Activated CD8-positive, alpha-beta memory T cell treated with anti-CD3 and anti-CD28 coated beads for 1 hour (primary cell): ENCODE results near the gene LARP1B.
"Not testable (repeated sequence)": the region's sequence is repeated elsewhere in the genome, so short reads cannot be mapped to it uniquely, and the experiment has no call there.

ENCODE experiments used
- DNase-seq, 2 donors: peaks; one replicate each; pipeline ENCODE4 v3.0.0-alpha.2; 2020; ENCODE audit warnings: low read depth in 1 of 2; ENCODE audit errors: extremely low read depth in 1 of 2

LARP1B gene

DNA sequence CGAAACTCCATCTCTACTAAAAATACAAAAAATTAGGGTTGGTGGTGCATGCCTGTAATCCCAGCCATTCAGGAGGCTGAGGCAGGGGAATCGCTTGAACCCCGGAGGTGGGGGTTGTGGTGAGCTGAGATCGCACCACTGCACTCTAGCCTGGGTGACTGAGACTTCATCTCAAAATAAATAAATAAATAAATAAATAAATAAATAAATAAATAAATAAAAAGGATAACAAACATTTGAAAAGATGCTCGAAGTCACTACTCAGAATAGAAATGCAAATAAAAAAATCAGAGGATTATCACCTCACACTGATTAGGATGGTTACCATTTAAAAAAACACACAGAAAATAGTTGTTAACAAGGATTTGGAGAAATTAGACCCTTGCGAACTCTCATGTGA lies 73.8 kb downstream of the LARP1B start:
- DNase-seq = no peak

DNA sequence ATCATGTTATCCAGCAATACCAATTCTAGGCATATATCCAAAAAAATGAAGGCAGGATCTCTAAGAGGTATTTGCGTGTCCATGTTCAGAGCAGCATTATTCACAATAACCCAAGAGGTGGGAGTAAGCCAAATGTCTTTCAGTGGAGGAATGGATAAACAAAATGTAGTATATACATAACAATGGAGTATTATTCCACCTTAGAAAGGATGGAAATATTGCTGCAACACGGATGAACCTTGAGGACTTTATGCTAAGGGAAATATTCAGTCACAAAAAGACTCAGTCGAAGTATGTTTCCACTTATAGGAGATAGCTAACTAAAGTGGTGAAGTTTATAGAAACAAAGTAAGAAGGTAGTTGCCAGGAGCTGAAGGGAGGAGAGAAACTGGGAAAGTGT lies 74.3 kb downstream of the LARP1B start:
- DNase-seq = no peak

DNA sequence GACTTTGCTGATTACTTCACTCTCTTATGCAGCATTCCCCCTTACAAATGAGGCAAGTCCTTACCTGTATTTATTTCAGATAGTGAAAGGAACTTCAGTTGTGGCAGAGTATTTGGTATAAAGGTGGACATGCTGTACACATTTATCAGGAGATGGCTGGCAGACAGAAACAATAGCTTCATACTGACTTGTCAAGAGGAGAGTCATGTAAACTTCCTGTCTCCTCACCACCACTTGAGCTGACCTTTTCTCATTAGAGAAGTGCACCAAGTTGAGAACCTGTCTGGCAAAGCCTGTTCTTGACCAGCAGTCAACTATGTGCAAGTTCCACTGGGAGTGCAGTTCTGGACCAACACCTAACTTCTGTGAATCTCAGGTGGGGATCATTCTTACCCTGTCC lies 80.8 kb downstream of the LARP1B start:
- no peak for DNase-seq

DNA sequence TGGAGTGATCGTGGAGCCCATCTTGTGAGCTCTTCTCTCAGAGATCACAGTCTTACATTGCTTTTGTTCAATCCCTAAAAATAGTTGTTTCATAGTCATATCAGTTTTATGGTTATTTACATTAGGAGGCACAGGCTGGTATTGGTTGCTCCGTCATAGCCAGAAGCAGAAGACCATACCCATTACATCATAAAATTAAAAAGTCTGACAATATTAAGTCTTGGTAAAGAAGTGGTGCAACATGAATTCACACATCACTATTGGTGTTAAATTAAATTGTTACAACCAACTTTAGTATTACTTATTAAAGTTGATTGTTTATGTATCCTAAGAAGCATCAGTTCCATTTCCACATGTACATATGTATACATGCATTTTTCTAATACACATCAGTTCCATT lies 84.6 kb downstream of the LARP1B start:
- no peak for DNase-seq

DNA sequence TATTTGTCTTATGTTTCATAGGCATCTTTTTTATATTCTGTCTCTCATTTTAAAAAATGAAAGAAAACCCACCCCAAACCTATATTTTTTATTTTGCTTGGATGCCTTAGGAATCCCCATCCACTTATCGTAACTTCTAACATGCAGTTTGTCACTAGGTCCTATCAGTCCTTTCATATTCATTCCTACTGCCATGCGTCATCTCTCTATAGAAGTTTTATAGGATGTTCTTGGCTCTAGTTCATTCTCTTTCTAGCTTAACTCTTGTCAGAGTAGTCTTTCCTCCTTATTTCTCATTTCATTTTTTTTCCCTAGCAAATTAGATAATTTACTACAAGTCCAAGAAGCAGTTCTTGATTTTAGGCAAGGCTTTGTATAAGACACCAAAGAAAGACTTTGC lies 92.7 kb downstream of the LARP1B start:
- no peak for DNase-seq

DNA sequence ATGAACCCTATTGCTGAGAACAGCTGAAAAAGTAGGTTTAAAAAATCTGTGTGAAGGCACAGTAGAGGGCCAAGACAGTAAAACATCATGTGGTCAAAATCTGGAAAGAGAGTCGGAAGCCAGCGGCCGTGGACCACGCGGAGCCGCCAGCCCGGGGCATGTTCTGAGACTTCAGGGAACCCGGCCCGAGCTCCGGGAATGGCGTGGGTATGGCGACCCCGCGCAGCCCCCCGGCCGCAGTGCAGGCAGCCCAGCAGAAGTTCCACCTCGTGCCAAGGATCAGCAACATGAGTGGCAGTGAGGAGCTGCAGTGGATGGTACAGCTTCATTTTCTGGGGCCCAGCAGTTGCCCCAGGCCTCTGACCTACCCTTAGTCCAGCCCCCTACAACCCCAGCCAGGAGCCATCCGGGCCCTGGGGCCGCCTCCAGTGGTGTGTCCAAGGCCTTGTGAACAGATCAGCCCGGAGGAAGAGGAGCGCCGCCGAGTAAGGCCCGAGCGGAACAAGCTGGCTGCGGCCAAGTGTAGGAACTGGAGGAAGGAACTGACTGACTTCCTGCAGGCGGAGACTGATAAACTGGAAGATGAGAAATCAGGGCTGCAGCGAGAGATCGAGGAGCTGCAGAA lies 94.2 kb downstream of the LARP1B start:
- no peak for DNase-seq

GRCh38 chr4:128155874-128156456 lies 94.9 kb downstream of the LARP1B start:
- DNase-seq = no peak

- DNase-seq = not testable (repeated sequence)
Observed at GRCh38 chr4:128156472-128156871, 95.4 kb downstream of the LARP1B start.

DNA sequence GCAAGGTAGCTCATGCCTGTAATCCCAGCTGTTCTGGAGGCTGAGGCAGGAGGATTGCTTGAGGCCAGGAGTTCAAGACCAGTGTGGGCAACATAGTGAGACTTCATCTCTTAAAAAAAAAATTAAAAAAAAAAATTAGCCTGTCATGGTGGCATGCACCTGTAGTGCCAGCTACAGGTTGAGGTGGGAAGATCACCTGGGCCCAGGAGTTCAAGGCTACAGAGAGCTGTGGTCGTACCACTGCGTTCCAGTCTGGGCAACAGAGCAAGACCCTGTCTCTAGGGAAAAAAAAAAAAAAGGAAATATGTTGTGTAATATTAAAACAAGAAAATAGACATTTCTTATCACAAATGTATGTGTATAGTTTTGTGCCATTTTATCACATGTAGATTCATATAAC lies 97.8 kb downstream of the LARP1B start:
- no peak for DNase-seq

- DNase-seq = no peak
Observed at GRCh38 chr4:128159967-128160366, 98.9 kb downstream of the LARP1B start.

DNA sequence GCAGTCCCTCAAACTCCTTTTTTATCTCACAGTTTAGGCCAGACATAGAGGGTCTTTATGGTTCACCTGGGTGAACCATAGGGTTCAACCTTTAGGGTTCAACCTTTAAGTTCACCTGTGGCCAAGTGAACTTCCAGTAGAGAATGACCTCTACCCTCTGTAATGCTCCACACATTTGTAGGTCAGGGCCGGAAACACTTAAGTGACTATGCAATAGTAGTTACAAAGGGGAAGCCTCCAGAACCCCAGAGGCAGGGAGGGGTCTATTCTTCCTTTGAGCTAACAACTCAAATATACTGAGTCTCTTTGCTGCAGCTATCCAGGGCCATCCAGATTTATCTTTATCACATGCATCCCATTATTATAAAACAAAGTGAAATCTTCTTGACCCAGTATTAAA lies 100.0 kb downstream of the LARP1B start:
- no peak for DNase-seq

- no peak for DNase-seq
Observed at GRCh38 chr4:128162434-128162833, 101.3 kb downstream of the LARP1B start.

DNA sequence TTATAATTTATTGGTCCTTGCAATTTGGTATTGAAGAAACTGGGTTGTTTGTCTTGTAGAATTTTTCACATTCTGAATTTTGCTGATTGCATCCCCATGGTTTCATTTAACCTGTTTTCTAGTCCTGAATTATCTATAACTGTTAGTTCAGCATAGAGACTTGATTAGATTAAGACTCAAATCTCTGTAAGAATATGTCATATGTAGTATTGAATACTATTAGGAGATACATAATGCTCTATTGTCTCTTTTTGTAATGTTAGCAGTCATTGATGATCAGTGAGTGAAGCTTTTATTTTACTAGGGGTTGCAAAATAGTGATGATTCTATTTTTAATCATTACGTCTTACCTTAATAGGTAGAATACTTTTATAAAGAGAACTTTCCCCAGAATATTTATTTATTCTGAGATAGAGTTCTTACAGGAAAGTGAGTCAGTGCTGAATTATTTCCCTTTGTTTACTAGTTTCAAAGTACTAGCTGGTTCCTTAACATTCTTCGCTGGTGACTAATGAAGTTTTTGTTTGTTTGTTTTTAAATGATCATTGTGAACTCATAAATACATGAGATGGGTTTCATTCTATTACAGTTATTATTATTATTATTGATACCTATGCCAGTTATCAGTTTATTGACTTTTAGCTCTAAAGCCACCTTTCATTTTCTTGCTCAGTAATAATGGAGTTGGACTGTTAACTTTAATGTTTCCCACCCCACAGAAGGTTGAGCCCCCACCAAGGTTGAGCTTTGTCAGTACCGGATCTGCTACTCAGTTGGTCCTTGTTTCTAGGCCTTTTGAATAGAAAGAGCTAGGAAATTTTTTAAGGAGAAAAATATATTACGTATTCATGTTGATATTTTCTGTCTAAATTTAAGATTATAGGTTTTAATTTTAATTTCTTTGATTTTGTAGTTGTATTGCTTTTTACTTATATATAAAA lies 102.3 kb downstream of the LARP1B start:
- no peak for DNase-seq

GRCh38 chr4:128166982-128167381 lies 105.9 kb downstream of the LARP1B start:
- DNase-seq = no peak

- DNase-seq = no peak
Observed at GRCh38 chr4:128168701-128169100, 107.6 kb downstream of the LARP1B start.

GRCh38 chr4:128169245-128169644 lies 108.1 kb downstream of the LARP1B start:
- DNase-seq = no peak

GRCh38 chr4:128176643-128177042 lies 115.5 kb downstream of the LARP1B start:
- no peak for DNase-seq

GRCh38 chr4:128177498-128177897 lies 116.4 kb downstream of the LARP1B start:
- no peak for DNase-seq

DNA sequence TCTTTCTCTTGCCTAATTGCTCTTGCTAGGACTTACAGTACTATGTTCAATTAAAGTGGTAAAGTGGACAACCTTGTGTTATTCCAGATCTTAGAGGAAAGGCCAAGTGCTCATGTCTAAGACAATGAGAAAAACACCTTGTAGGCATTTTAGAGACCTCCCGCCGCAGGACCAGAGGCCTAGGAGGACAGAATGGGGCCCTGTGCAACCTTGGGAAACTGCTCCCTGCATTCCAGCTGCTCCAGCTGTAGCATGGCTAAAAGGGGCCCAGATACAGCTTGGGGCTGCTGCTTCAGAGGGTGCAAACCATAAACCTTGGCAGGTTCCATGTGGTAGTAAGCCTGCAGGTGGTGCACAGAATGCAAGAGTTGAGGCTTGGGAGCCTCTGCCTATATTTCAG lies 125.5 kb downstream of the LARP1B start:
- DNase-seq = no peak

GRCh38 chr4:128191115-128191781 lies 130.1 kb downstream of the LARP1B start:
- DNase-seq = peak; percentile 32 to 47
